ENCODE measurements around the gene GOLGA6C. TPM values are rescaled to one million over a fixed set of nuclear protein-coding genes. Genes with fewer than 3 reads are reported as not detected.
"Not testable (repeated sequence)": the region's sequence is repeated elsewhere in the genome, so short reads cannot be mapped to it uniquely, and the experiment has no call there.

The GOLGA6C gene
- total RNA-seq, 2 donors from 2014 or later, result not detected

DNA sequence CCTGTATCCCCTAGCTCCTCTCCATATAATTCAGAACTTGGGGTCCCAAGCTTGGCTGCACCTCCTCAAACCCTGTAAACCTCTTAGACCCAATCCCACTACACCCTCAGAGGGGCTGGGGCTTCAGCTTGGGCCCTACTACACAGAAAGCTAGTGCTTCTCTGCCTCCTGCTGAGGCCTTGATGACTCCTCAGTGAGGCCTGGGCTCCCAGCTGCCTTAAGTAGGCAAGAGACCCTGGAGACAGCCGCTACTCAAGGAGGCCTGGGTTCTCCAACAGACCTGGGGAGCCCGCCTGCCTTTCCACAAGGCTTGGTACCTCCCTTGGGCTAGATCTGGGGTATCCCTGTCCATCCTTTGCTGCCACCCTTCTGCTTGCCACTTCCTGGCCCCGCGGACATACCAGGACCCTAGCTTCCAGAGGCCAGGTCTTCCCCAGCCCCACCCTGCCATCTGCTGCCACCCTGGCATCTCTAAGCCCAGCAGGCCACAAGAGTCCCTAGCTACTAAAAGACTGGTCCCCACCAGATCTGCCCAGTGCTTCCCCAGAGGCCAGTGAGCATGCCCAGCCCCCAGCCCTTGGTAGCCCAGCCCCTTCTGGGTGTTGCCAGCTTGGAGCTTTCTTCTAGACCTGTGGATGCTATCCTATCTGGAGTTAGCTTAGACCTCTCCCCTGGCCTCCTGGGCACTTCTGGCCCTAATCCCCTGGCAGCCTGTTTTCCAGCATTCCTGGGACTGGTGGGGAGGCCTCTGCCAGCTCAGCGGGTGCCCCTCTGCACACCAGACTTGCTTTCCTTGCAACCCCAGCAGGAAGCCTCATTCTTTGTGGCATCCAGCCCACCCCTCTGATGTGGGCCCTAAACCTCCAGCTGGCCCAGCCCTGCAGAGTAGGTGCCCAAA, 42.8 kb upstream of the GOLGA6C start:
- no peak overlapping the region for H3K27ac ChIP-seq
- ATAC-seq (no peak), DNase-seq (no peak)
- WGBS, 2 donors, result 84 to 94% methylated on average over 2 to 5 of the region's 5 CpGs
- no peaks in the 10 kb centered on the region for H3K9me3 ChIP-seq
- no peak overlapping the region for H3K4me3 ChIP-seq
- intact Hi-C loops (cut with DNase I), result no loop called here
- peaks cover 12 to 17% of the 10 kb centered on the region in 2 donors for H3K36me3 ChIP-seq (replicated peaks in 1 of 2; ENCODE audit: insufficient read depth in 1 of 2, low read depth in 2 of 2)
- H3K27me3 ChIP-seq, result no peaks in the 10 kb centered on the region
- peaks cover 18% of the 10 kb centered on the region for H3K4me1 ChIP-seq
- TF ChIP-seq CTCF (IDR thresholded peaks at IDR 0.05), result no peak
- TF ChIP-seq POLR2A (IDR thresholded peaks at IDR 0.05), result peak in 1 of 3 donors; percentile 6

- H3K36me3 ChIP-seq (replicated peaks in 1 of 2; ENCODE audit: insufficient read depth in 1 of 2, low read depth in 2 of 2), result peaks cover 3 to 4% of the 10 kb centered on the region in 2 donors
- H3K27me3 ChIP-seq, result no peaks in the 10 kb centered on the region
- DNase-seq, result no peak
- no peak overlapping the region for H3K27ac ChIP-seq
- WGBS, 2 donors, result 96 to 100% methylated on average over 2 to 3 of the region's 6 CpGs
- ATAC-seq, result no peak
- no peak for TF ChIP-seq POLR2A (IDR thresholded peaks at IDR 0.05)
- TF ChIP-seq CTCF (IDR thresholded peaks at IDR 0.05), result no peak
- peaks cover 16% of the 10 kb centered on the region for H3K4me1 ChIP-seq
- H3K9me3 ChIP-seq, result no peaks in the 10 kb centered on the region
- intact Hi-C loops (cut with DNase I), result no loop called here
- no peak overlapping the region for H3K4me3 ChIP-seq
Observed at GRCh38 chr15:75217012-75217411, 41.1 kb upstream of the GOLGA6C start.

DNA sequence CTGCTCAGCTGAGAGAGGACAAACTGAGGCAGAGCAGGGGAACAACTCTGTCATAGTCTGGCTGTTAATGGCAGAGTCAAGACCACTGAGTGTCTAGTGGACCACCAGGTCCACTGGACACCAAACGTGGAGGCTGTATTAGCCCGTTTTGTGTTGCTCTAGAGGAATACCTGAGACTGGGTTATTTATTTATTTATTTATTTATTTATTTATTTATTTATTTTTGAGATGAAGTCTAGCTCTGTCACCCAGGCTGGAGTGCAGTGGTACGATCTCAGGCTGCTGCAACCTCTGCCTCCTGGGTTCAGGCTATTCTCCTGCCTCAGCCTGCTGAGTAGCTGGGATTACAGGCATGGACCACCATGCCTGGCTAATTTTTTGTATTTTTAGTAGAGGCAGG, 40.6 kb upstream of the GOLGA6C start:
- ATAC-seq; H3K27me3 ChIP-seq; H3K9me3 ChIP-seq; H3K36me3 ChIP-seq (replicated peaks in 1 of 2; ENCODE audit: insufficient read depth in 1 of 2, low read depth in 2 of 2); intact Hi-C loops (cut with DNase I); H3K4me3 ChIP-seq; H3K27ac ChIP-seq; DNase-seq: not testable (repeated sequence)
- 86 to 87% methylated on average over 3 of the region's 3 CpGs for WGBS, 2 donors
- H3K4me1 ChIP-seq, result peaks cover 16% of the 10 kb centered on the region

DNA sequence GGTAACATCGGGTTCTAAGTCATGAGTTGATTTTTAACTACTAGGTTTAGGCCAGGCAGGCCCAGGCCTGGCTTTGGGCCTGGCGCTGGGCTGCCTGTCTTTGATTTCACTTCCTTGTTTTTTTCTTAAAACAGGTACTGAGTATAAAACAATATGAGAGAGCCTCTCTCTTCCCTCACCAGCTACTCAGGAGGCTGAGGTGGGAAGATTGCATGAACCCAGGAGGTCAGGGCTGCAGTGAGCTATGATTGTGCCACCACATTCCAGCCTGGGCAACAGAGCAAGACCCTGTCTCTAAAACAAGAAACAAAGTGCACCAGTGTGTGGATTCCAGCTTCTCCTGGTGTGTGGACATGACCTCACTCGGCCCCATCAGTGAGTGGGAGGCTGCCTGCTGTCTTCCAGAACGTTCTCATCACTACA, 38.6 kb upstream of the GOLGA6C start:
- 22 to 41% methylated on average over 2 to 4 of the region's 4 CpGs for WGBS, 2 donors
- H3K4me3 ChIP-seq; H3K36me3 ChIP-seq (replicated peaks in 1 of 2; ENCODE audit: insufficient read depth in 1 of 2, low read depth in 2 of 2); intact Hi-C loops (cut with DNase I); H3K9me3 ChIP-seq; H3K27me3 ChIP-seq: not testable (repeated sequence)
- ATAC-seq, result peak; percentile 56
- Histone ChIP-seq H3K4me1 (peaks cover 16% of the 10 kb centered on the region), H3K27ac (peak overlapping the region in 3 of 4 donors; percentile 34 to 62 (median 56))
- DNase-seq, result peak in 1 of 4 donors; percentile 44

DNA sequence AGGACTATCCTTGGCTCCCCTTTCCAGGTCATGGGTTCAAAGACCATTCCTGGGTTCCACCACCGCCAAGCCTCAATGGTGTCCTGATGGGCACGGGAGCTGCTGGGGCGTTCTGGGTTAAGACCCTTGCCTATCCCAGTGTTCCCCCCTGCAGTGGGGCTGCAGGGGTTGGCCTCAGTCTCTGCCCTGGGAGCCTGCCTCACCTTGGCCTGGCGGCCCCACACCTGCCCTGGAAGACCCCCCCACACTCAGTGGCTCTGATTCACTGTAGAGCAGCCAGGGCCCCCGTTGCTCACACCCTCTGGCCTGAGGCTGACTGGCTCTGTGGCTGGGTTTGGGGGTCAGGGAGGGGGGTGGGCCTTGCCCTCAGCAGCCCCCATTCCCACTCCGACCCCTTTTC, 34.4 kb upstream of the GOLGA6C start:
- no peaks in the 10 kb centered on the region for H3K9me3 ChIP-seq
- no peak overlapping the region for H3K4me3 ChIP-seq
- TF ChIP-seq POLR2A (IDR thresholded peaks at IDR 0.05), result no peak
- TF ChIP-seq CTCF (IDR thresholded peaks at IDR 0.05), result no peak
- no peak for ATAC-seq
- DNase-seq, result no peak
- H3K4me1 ChIP-seq, result peaks cover 14% of the 10 kb centered on the region
- 76 to 90% methylated on average over 2 to 5 of the region's 6 CpGs for WGBS, 2 donors
- no peak overlapping the region for H3K27ac ChIP-seq
- intact Hi-C loops (cut with DNase I), result no loop called here
- H3K27me3 ChIP-seq, result no peaks in the 10 kb centered on the region
- no peaks in the 10 kb centered on the region for H3K36me3 ChIP-seq (replicated peaks in 1 of 2; ENCODE audit: insufficient read depth in 1 of 2, low read depth in 2 of 2)
